Measurements from ENCODE around the gene SLAIN1.

SLAIN1 gene

GRCh38 chr13:77807431-77808135, 110.1 kb downstream of the SLAIN1 start:
- no peak for DNase-seq (ENCODE audit: low read depth)
- no peak overlapping the region for H3K4me3 ChIP-seq (ENCODE audit: low read length)
- H3K36me3 ChIP-seq (ENCODE audit: control insufficient read depth, insufficient read depth, low read length, severe bottlenecking) = no peaks in the 10 kb centered on the region
- H3K27me3 ChIP-seq (replicated peaks; ENCODE audit: control insufficient read depth, insufficient read depth, low read length) = no peaks in the 10 kb centered on the region
- no peaks in the 10 kb centered on the region for H3K4me1 ChIP-seq (ENCODE audit: control insufficient read depth, insufficient read depth, low read length)
- no peak overlapping the region for H3K9ac ChIP-seq (ENCODE audit: low read length)
- H3K9me3 ChIP-seq (ENCODE audit: control insufficient read depth, low read length) = no peaks in the 10 kb centered on the region

GRCh38 chr13:77810430-77810829, 112.9 kb downstream of the SLAIN1 start:
- Histone ChIP-seq H3K9ac (ENCODE audit: low read length) (no peak overlapping the region), H3K9me3 (ENCODE audit: control insufficient read depth, low read length) (no peaks in the 10 kb centered on the region), H3K36me3 (ENCODE audit: control insufficient read depth, insufficient read depth, low read length, severe bottlenecking) (no peaks in the 10 kb centered on the region), H3K4me3 (ENCODE audit: low read length) (no peak overlapping the region), H3K4me1 (ENCODE audit: control insufficient read depth, insufficient read depth, low read length) (no peaks in the 10 kb centered on the region), H3K27me3 (replicated peaks; ENCODE audit: control insufficient read depth, insufficient read depth, low read length) (no peaks in the 10 kb centered on the region)
- DNase-seq (ENCODE audit: low read depth) = no peak

GRCh38 chr13:77810878-77811277, 113.4 kb downstream of the SLAIN1 start:
- H3K9me3 ChIP-seq (ENCODE audit: control insufficient read depth, low read length) = no peaks in the 10 kb centered on the region
- no peaks in the 10 kb centered on the region for H3K27me3 ChIP-seq (replicated peaks; ENCODE audit: control insufficient read depth, insufficient read depth, low read length)
- no peaks in the 10 kb centered on the region for H3K36me3 ChIP-seq (ENCODE audit: control insufficient read depth, insufficient read depth, low read length, severe bottlenecking)
- DNase-seq (ENCODE audit: low read depth) = no peak
- no peak overlapping the region for H3K9ac ChIP-seq (ENCODE audit: low read length)
- no peaks in the 10 kb centered on the region for H3K4me1 ChIP-seq (ENCODE audit: control insufficient read depth, insufficient read depth, low read length)
- no peak overlapping the region for H3K4me3 ChIP-seq (ENCODE audit: low read length)

DNA sequence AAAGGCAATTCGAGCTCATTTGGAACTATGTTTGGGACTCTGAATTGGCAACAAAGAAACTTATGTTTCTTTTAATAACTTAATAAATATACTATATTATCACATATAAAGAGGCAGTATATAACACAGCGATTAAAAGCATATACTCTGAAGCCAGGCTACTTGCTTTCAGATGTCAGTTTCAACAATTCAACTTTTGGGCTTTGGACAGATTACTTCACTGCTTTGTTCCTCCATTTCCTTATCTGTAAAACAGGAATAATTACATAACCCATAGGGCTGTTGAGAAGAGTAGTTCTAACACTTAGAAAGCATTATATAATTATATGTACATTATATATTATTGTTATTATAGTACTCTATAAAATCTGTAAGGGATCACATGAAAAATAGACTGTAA, 113.9 kb downstream of the SLAIN1 start:
- H3K27me3 ChIP-seq (replicated peaks; ENCODE audit: control insufficient read depth, insufficient read depth, low read length) = no peaks in the 10 kb centered on the region
- no peak for DNase-seq (ENCODE audit: low read depth)
- H3K36me3 ChIP-seq (ENCODE audit: control insufficient read depth, insufficient read depth, low read length, severe bottlenecking) = no peaks in the 10 kb centered on the region
- H3K9ac ChIP-seq (ENCODE audit: low read length) = no peak overlapping the region
- no peaks in the 10 kb centered on the region for H3K9me3 ChIP-seq (ENCODE audit: control insufficient read depth, low read length)
- H3K4me1 ChIP-seq (ENCODE audit: control insufficient read depth, insufficient read depth, low read length) = no peaks in the 10 kb centered on the region
- H3K4me3 ChIP-seq (ENCODE audit: low read length) = no peak overlapping the region

DNA sequence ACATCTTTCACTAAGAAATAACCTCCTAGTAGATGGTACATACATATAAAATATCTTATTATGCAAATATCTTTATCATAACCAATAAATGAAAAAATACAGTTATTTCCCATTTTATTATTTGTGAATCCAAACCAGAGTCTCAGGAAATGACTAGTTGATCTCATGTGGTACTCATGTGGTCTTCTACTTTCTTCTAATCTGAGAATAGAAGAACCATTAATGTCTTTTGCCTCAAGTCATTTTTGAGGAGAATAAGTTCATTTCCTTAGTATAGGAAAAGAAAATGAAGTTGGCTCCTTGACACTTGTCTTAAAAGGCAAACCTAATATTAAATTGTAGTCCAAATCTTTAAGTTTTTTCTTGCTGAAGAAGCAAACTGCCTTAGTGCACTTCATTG, 114.5 kb downstream of the SLAIN1 start:
- DNase-seq (ENCODE audit: low read depth) = no peak
- Histone ChIP-seq H3K9ac (ENCODE audit: low read length) (no peak overlapping the region), H3K4me3 (ENCODE audit: low read length) (no peak overlapping the region), H3K36me3 (ENCODE audit: control insufficient read depth, insufficient read depth, low read length, severe bottlenecking) (no peaks in the 10 kb centered on the region), H3K4me1 (ENCODE audit: control insufficient read depth, insufficient read depth, low read length) (no peaks in the 10 kb centered on the region), H3K27me3 (replicated peaks; ENCODE audit: control insufficient read depth, insufficient read depth, low read length) (no peaks in the 10 kb centered on the region), H3K9me3 (ENCODE audit: control insufficient read depth, low read length) (no peaks in the 10 kb centered on the region)

Data from adipocyte (in vitro differentiated cells).